ENCODE results near the gene PPP2R5C.
"Not testable (repeated sequence)": the region's sequence is repeated elsewhere in the genome, so short reads cannot be mapped to it uniquely, and the experiment has no call there.

PPP2R5C gene

DNA sequence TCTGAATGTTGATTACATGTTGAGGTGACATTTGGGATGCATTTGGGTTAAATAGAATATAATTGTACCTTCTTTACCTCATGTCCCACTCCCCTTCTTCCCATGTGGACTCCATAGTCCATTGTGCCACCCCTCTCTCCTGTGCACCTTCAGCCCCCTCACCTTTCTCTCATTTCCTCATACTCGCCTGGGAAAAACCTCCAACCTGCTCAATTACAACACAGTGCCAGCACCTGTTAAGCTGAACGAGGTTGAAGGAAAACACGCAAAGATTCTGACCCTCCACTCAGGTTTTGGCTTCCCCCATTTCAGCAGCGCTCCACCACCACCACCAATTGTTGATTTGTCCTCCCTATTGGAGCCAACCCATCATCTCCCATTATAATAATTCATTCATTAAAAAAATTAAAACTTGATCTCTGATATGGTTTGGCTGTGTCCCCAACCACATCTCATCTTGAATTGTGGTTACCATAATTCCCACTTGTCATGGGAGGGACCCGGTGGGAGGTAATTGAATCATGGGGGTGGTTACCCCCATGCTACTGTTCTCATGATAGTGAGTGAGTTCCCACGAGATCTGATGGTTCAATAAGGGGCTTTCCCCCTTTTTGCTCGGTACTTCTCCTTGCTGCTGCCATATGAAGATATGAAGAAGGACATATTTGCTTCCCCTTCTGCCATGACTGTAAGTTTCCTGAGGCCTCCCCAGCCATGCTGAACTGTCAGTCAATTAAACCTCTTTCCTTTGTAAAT, 33.7 kb upstream of the PPP2R5C start:
- DNase-seq, result no peak

DNA sequence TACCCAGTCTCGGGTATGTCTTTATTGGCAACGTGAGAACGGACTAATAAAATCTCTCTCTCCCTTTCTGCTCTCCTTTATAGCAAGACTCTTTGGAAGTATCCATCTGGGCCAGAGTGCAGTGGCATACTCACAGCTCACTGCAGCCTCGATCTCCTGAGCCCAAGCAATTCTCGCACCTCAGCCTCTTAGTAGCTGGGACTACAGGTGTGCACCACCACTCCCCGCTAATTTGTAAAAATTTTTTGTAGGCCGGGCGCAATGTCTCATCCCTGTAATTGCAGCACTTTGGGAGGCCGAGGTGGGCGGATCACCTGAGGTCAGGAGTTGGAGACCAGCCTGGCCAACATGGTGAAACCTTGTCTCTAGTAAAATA, 33.2 kb upstream of the PPP2R5C start:
- DNase-seq, result no peak

DNA sequence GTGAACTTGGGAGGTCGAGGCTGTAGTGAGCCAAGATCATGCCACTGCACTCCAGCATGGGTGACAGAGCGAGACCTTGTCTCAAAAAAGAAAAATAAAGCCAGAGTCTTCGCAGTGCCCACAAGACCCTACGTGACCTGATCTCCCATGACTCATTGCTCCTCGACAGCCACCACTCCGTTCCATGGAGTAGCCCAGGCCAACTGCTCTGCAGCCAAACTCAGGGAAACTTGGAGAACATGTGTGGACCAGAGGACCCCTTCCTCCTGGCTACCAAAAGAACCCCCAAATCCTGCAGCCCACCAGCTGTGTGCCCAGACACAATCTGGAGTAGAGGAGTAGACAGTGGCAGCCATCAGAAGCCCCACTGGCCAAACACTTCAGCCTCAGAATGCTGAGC, 32.1 kb upstream of the PPP2R5C start:
- no peak for DNase-seq

DNA sequence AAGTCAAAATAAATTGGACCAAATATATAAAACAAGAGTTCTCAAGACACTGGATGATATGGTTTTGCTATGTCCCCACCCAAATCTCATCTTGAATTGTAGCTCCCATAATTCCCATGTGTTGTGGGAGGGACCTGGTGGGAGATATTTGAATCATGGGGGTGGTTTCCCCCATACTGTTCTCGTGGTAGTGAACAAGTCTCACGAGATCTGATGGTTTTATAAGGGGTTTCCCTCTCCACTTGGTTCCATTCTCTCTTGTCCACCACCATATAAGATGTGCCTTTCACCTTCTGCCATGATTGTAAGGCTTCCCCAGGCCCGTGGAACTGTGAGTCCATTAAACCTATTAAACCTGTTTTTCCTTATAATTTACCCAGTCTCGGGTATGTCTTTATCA, 31.4 kb upstream of the PPP2R5C start:
- DNase-seq, result not testable (repeated sequence)

DNA sequence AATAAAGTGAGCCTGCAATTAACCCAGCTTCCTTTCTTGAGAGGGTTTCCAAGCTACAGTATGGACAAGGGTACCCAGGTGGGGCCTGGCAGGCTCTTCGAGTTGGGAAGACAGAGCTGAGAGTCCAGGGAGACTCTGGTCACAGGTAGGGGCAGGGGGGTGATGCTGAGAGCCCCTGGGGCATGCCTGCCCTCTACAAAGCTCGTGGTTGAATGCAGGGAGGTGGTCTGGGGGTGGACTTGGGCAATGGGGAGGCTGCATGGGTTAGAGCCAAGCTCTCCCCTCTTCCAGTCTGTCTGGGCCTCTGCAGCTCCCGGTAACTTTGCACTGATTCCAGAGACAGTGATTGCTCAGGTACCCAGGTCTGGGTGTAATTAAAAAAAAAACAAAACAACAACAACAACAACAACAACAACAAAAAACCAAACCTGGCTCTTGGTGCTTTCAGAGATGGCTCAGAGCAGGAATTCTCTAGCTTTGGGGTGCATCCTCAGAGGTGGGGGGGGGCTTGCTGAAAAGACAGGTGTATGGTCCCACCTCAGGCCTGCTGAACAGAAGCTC, 30.8 kb upstream of the PPP2R5C start:
- no peak for DNase-seq

DNA sequence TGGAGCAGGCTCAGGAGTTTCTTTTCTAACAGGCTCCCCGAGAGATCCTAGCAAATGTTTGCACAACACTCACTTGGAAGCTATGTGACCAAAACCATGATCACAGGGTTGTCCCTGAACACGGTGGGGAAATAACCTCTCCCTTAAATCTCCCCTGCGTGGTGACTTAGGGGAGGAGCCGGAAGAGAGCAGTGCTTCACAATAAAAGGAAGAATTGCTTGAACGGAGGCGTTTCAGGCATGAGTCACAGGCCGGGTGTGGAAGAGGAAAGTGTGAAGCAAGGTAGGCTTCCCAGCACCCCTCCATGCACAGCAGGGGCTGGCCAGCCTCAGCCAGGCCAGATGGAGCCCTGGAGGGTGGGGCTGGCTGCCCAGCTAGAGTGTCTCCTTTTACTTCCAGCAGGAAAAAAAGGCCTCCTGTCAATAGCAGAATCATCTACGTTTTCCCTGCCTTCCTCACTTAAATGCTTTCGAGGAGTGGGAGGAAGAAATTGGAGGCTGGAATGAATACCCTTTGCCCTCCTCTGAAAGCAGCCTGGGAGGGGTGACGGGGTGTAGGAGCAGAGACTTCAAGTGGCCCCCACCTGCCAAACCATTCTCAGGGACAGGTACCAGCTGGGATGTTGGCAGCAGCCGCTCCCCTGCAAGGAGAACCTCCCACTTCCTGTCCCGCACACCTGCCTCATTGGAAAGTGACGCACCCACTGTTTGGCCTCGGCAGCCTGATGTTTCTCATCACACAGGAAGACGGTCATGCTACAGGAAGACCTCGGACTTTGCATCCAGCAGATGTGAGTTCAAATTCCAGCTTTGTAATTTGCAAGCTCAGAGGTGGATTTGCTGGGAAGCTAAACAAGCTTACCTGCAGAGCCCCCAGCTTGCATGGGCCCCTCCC, 30.1 kb upstream of the PPP2R5C start:
- peak; percentile 62 for DNase-seq

DNA sequence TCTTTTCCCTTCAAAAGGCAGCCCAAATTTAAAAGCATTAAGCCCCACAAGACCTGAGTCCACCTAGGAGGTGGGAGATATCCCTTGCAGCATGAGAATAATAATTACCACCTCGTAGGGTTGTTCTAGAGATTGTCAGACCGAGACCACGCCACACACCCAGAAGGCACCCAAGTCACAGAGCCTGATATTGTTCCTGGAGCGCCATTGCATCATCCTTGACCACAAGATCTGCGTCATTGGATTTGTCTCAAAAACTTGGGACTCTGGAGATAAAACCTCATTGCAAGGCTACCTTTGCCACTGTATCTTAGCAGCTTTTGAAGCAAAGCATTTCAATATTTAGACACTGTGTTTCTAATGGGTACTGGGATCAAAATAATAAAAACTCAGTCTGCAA, 29.4 kb upstream of the PPP2R5C start:
- no peak for DNase-seq

DNA sequence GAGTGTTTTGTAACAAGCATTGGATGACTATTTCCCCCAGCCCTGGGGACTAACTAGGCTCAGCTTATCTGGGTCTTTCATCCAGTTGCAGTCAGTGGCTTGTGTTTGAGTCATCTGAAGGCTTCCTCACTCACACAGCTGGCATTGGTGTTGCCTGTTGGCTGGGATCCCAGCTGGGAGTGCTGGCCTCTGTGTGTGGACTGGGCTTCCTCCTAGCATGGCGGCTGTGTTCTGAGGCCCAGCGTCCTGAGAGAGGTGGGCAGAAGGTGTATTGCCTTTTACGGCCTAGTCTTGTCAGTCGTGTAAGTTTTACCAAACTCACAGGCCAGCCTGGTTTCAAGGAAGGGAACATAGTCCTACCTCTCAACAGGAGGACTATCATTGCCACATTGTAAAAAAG, 28.3 kb upstream of the PPP2R5C start:
- DNase-seq, result no peak

DNA sequence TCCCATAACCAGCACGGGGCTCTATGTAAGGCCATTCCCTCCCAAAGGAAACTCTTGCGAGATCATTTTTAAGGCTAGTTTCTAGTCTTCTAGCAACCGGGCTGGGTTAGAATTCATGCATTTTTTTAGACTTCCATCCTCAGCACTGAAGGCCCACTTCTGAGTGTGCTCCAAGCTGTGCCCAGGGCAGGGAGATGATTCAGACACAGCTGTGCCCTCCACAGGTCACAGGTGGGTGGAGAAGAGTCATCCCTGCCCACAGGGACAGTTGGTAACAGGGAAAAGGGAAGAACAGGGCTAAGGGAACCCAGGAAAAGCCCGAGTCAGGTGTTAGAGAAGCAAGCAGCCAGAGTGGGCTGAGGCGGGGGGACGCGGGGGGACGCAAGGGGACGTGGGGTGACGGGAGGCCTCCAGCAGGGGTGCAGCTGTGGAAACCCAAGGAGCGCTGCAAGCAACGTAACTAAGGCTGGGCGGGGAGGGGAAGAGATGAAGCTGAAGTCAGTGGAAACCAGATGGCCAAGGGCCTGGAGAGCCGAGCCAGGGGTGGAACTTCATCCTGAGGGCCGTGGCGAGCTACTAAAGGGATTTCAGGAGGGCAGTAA, 27.2 kb upstream of the PPP2R5C start:
- no peak for DNase-seq

DNA sequence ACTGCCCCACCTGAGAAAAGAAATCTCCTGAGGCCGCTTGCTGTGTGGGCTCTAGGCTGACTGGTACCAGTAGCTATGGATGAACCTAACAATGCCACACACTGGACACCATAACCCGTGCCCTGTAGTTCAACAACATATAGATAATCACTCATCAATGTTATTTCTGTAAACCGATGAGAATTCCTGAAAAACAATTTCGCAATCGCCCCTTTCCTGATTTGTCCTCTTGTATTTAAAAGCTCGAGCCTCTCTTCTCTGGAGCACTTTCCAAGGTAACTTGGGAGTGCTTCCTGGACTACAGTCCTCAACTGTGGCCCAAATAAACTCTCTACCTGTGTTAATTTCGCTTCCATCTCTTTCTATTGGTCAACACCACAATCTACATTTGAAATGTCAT, 26.1 kb upstream of the PPP2R5C start:
- no peak for DNase-seq

DNA sequence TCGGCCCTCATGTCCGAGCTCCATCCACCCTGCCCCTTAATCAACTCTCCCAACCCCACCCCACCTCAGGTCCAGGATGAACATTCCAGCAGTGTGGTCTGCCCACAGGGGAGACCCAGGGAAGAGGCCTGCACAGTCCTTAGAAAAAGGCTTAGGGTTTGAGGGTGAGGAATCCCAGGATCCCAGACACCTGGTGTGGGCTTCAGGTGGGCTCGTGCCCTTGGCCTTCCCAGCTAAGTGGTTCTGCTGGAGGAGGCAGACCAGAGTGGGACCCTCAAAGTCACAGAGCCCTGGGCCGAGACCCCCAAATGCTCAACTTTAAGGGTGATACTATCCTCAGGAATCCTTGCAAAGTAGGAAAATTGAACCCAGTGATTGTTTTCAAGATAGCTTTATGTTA, 25.4 kb upstream of the PPP2R5C start:
- DNase-seq, result no peak

DNA sequence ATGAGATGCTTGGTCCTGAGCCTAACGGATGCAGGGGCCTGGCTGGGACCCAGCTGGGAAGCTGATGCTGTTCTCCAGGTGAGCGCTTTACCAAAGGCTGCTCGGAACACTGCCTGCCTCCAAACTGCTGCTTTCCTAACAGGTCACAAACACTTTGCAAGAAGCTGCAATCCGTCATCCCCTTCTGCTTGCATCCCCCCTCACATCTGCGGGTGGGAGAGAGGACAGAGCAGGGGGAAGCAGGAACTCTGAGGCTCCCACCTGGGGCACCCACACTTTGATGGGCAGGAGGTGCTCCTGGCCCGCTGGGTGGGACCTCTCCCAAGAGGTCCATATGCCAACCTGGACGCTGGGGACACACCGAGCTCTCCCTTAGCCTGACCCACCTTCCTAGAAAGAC, 24.9 kb upstream of the PPP2R5C start:
- no peak for DNase-seq

DNA sequence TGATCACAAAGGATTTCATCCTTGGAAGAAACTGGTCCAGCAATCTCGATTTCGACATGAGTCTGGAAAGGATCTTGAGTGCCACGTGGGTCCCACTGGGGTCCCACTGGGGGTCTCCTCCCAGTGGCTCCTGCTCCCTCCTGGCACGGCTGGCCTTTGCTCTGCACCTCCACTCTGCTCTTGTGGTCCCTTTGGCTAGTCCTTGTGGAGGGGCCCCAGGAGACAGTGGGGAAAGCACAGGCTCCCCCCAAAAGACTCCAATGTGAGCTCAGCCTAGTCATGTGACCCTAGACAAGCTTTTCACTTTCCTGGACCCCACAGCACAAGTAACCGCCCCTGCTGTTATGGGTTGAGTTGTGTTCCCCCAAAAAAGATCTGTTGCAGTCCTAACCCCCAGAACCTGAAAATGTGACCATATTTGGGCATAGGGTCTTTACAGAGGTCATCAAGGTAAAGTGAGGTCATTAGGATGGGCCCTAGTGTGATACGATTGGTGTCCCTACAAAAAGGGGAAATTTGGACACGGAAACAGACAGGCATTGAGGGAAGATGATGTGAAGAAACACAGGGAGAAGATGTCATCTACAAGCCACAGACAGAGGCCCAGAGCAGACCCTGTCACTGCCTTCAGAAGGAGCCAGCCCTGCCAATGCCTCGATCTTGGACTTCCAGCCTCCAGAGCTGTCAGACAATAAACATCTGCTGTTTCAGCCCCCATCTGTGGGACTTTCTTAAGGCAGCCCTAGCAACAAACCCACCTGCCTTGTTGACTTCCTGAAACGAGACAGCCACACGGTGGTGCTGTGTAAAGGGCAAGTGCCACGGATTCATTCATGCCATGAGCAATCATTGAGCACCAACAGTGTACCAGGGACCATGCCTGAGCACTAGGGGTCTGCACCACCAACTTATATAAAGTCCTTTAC, 23.8 kb upstream of the PPP2R5C start:
- DNase-seq, result no peak

DNA sequence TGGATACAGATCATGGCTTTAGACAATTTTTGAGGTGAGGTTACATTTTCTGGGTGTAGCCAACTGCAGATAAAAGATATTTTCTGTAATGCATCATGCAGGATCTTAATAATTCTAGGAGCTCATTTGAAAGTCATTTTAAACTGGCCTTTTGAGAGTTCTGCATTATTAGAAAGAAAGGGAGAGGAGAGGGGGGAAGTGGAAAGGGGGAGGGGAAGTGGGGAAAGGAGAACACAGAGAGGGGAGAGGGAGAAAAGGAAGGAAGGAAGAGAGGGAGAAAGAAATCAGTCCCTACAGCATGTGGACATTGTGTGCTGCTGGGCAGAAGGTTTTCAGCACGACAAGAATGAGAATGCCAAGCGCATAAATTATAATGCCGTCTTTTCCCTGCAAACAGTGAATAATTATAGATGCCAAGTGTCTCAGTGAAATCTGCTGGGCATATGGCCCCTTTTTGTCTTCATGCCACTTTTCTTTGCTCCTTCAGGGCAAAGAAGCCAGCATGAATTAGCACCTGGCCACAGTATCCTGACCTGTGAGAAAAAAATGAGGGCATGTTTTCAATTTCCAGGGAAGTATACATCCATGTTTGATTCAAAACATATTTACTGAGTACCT, 22.7 kb upstream of the PPP2R5C start:
- no peak for DNase-seq

DNA sequence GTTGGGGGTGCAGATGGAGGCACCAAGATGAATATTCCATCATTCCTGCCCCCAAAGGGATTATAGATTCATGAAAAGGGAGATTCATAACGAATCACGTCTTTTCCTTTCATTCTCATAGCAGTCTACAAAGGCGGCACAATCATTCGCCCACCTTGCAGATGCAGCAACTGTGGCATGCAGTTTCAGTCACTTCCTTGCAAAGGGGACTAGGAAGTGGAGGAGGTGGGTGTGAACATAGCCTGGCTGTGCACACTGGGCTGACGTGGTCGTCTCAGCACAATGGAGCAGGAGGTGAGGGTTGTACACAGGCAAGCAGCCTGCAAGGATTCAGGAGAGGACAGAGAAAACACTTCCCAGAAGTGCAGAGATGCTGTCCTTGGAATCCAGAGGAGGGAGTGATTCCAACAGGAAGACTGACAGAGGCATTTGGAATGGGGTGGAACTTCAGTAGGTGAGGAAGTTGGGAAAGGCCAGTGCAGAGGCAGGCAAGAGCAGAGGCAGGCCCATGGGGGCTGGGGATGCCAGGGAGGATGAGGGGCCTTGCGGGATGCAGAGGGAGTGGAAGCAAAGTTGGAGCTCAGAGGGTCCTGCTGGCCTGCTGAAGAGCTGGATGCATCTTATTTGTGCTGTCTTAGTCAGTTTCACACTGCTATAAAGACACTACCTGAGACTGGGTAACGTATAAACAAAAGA, 21.9 kb upstream of the PPP2R5C start:
- DNase-seq, result no peak

DNA sequence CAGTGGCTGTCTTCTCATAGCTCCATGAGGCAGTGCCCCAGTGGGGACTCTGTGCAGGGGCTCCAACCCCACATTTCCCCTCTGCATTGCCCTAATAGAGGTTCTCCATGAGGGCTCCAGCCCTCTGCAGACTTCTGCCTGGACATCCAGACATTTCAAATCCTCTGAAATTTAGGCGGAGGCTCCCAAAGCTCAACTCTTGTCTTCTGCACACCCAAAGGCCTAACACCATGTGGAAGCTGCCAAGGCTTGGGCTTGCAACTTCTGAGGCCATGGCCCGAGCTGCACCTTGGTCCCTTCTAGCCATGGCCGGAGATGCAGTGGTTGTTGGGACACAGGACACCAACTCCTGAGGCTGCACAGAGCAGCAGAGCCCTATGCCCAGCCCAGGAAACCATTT, 20.5 kb upstream of the PPP2R5C start:
- no peak for DNase-seq

DNA sequence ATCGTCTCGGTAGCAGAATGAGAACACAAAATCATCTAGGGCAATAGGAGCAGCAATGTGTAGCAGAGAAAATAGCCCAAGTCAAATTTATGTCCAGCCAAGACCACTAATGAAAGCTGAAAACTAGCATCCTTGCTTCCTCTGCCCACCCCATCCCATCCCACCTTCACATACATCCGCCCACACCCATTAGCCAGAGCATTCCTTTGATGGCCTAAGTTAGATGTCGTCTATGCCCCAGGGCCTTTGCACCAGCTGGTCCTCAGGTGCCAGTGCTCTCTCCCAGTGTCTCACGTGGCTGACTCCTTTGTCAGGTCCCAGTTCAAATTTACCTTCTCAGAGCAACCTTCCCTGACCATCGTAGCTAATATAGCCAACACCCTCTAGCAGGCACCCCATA, 17.8 kb upstream of the PPP2R5C start:
- no peak for DNase-seq

DNA sequence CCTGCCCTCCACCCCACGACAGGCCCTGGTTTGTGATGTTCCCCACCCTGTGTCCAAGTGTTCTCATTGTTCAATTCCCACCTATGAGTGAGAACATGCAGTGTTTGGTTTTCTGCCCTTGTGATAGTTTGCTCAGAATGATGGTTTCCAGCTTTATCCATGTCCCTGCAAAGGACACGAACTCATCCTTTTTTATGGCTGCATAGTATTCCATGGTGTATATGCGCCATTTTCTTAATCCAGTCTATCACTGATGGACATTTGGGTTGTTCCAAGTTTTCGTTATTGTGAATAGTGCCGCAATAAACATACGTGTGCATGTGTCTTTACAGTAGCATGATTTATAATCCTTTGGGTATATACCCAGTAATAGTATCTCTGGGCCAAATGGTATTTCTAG, 17.1 kb upstream of the PPP2R5C start:
- DNase-seq, result not testable (repeated sequence)

DNA sequence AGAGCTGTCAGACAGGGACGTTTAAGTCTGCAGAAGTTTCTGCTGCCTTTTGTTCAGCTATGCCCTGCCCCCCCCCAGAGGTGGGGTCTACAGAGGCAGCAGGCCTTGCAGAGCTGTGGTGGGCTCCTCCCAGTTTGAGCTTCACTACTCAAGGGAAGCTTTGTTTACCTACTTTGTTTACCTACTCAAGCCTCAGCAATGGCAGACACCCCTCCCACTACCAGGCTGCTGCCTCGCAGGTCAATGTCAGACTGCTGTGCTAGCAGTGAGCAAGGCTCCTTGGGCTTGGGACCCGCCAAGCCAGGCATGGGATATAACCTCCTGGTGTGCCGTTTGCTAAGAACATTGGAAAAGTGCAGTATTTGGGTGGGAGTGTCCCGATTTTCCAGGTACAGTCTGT, 11.8 kb upstream of the PPP2R5C start:
- DNase-seq, result not testable (repeated sequence)

DNA sequence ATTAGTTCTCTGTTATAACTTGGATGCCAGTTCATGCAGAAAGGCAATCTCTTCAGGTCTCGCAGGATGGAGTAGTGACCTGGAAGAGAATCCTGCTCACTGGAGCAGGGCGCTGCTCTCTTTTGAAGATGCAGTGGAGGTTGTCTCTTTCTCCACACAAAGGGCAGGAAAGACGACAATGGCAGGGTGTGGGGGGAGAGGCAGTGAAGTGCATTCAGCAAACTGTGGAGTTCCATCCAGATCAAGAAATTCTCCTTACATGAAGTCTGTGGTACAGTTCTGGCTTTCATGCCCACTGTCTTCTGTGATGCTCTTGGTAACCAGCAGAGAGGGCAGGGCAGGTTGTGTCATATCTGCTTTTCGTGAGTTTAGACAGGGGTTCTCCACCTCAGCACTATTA, 6.6 kb upstream of the PPP2R5C start:
- no peak for DNase-seq

DNA sequence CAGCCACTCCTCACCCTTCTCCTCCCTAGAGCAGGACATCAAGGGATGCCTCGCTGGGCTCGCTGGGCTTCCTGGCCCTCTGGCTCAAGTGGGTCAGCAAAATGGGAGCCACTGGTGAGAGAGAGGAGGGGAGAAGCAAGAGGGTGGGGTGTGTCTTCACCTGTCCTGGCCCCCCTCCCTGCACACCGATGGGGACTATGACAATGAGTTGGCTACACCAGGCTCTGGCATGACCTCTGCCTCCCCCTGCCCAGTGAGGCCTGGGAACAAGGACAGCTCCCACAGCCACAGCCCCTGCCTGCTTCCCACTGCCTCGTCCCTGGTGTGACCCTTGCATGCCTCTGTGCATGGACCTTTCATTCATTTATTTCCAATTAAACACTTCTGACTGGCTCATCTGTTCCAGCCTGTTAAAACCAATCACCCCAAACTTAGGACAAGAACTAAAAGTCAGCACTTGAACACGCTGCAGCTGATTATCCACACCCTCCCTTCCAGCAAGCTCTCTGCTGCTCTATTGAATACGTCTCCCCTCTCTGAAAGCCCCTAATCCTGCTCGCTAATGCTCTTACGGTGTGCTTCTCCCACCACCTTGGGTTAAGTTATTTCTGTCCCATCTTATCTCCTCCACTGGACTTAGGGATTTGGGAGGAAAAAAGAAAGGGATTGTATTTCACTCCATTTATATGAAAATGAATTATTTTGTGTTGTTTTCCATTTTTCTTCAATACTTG, 5.8 kb upstream of the PPP2R5C start:
- no peak for DNase-seq
